OCI-LY1 (cell line): Measurements from ENCODE around the gene SPOCK2.

Experiments
- H2AFZ ChIP-seq: fragments of 200-600 bp; sonication (generic), shearing (Covaris generic); 2 replicates; pipeline ENCODE4 v1.6.0; 2014; ENCODE audit warnings: antibody characterized with exemption, mild to moderate bottlenecking, low read length
- H3F3A ChIP-seq: fragments of 200-600 bp; sonication (generic), shearing (Covaris generic); 2 replicates; pipeline ENCODE4 v1.6.0; 2014; ENCODE audit warnings: mild to moderate bottlenecking, antibody characterized with exemption, low read length, moderate library complexity; ENCODE audit not compliant: insufficient read depth
- H3K27ac ChIP-seq: fragments of 200-600 bp; sonication (generic); 2 replicates; pipeline ENCODE4 v1.5.1; 2014; ENCODE audit warnings: low read length, mixed run types, mild to moderate bottlenecking, low read depth; ENCODE audit not compliant: poor library complexity, severe bottlenecking
- H3K27me3 ChIP-seq: fragments of 200-600 bp; sonication (generic); 2 replicates; pipeline ENCODE4 v1.6.0; 2014; ENCODE audit warnings: antibody characterized with exemption, mild to moderate bottlenecking, low read length, moderate library complexity; ENCODE audit not compliant: insufficient read depth
- H3K36me3 ChIP-seq: fragments of 200-600 bp; sonication (generic); 2 replicates; pipeline ENCODE4 v1.6.1; 2014; ENCODE audit warnings: mild to moderate bottlenecking, antibody characterized with exemption, low read length, moderate library complexity, mixed read lengths; ENCODE audit not compliant: insufficient read depth
- H3K4me1 ChIP-seq: fragments of 200-600 bp; sonication (generic); 2 replicates; pipeline ENCODE4 v1.5.1; 2014; ENCODE audit warnings: mild to moderate bottlenecking, low read length, moderate library complexity; ENCODE audit not compliant: insufficient read depth, severe bottlenecking
- H3K4me2 ChIP-seq: fragments of 200-600 bp; sonication (generic), shearing (Covaris generic); 2 replicates; pipeline ENCODE4 v1.6.1; 2014; ENCODE audit warnings: low read length
- H3K4me3 ChIP-seq: fragments of 200-600 bp; sonication (generic); 2 replicates; pipeline ENCODE4 v1.5.1; 2014; ENCODE audit warnings: low read length, low read depth, mild to moderate bottlenecking, mixed read lengths; ENCODE audit not compliant: poor library complexity, severe bottlenecking
- H3K79me2 ChIP-seq: fragments of 200-600 bp; shearing (Covaris generic); 2 replicates; pipeline ENCODE4 v1.6.1; 2016; ENCODE audit warnings: mixed run types, low read length, mixed read lengths; ENCODE audit not compliant: insufficient read depth
- H3K9ac ChIP-seq: fragments of 200-600 bp; sonication (generic), shearing (Covaris generic); 2 replicates; pipeline ENCODE4 v1.6.1; 2014; ENCODE audit warnings: mild to moderate bottlenecking, low read length, mixed read lengths
- H3K9me2 ChIP-seq: fragments of 200-600 bp; sonication (generic), shearing (Covaris generic); 2 replicates; pipeline ENCODE4 v1.6.1; 2014; ENCODE audit warnings: low read depth, mild to moderate bottlenecking, low read length, mixed read lengths
- H3K9me3 ChIP-seq: fragments of 200-600 bp; shearing (Covaris generic); 2 replicates; pipeline ENCODE4 v1.6.1; 2014; ENCODE audit warnings: low read length, mixed read lengths
- H4K20me1 ChIP-seq: fragments of 200-600 bp; sonication (generic), shearing (Covaris generic); 2 replicates; pipeline ENCODE4 v1.6.0; 2016; ENCODE audit warnings: mild to moderate bottlenecking, low read length; ENCODE audit not compliant: insufficient read depth
- CTCF ChIP-seq: fragments of 200-600 bp; sonication (generic), shearing (Covaris generic); IDR thresholded peaks from 2 replicates; pipeline ENCODE4 v1.5.1; 2017; ENCODE audit warnings: mild to moderate bottlenecking, antibody characterized with exemption, low read length, moderate library complexity, mixed read lengths
- EZH2 ChIP-seq: fragments of 200-600 bp; sonication (generic), shearing (Covaris generic); IDR thresholded peaks from 2 replicates; pipeline ENCODE4 v1.8.0; 2017; ENCODE audit warnings: borderline replicate concordance, mixed run types, mild to moderate bottlenecking, antibody characterized with exemption, low read length, moderate library complexity, mixed read lengths

The SPOCK2 gene

DNA sequence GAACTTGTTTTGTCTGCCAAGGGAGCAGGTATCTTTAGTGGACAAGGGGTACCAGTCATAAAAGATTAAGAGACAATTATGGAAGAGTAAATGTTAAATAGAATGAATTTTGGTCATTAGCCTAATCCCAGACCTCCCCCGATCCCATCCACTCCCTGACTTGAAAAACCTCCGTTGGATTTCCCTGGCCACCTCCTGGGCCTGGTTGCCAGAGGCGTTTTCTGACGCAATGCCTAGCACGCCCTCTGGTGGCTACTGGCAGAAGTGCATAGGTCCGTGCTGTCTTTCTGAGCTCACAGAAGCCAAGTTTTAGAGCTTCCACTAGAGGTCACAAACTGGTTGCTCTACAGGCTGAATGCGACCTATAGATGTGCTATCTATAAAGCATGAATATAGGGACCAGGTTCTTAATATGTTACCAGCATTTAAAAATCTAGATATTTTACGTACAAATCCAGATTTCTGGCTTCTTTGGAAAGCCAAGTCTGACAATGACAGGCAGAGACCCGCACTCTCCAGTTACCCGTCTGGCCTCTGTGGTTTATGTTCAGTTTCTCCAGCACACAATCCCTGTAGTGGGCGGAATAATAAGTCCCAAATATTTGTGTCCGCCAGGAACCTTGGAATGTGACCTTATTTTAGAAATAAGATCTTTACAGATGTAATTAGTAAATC lies 39.8 kb downstream of the SPOCK2 start:
- no peak overlapping the region for H3K9ac ChIP-seq
- H3K27ac ChIP-seq: no peak overlapping the region
- H3K4me3 ChIP-seq: no peak overlapping the region
- H3K9me3 ChIP-seq: no peaks in the 10 kb centered on the region
- H3K4me1 ChIP-seq: no peaks in the 10 kb centered on the region
- H3K4me2 ChIP-seq: no peak overlapping the region
- TF ChIP-seq CTCF (peak; percentile 100), EZH2 (no peak)
- no peaks in the 10 kb centered on the region for H3F3A ChIP-seq
- no peaks in the 10 kb centered on the region for H3K79me2 ChIP-seq
- H4K20me1 ChIP-seq: no peaks in the 10 kb centered on the region
- H2AFZ ChIP-seq: no peak overlapping the region
- H3K27me3 ChIP-seq: peaks cover 4% of the 10 kb centered on the region; the same call in 1 of the 2 replicates
- H3K9me2 ChIP-seq: no peaks in the 10 kb centered on the region
- H3K36me3 ChIP-seq: no peaks in the 10 kb centered on the region; the same call in 1 of the 2 replicates

DNA sequence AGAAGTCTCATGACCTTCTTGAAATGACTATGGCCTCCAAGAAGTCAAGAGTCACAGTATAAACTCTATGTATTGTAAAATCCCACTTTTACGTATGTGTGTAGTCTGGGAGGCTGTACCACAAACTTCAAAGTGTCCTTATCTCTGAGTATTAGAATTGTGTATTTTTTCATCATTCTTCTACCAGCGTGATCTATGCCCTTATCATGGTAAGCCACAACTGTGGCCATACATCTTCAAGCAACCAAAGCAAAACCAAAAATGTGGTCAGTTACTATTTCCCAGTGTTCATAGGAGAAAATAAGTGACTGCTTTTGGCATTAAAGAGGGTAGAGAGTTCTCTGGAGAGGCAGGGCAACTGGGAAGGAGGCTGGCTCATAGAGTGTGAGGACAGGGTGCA lies 42.8 kb downstream of the SPOCK2 start:
- no peak overlapping the region for H3K4me3 ChIP-seq
- TF ChIP-seq EZH2 (no peak), CTCF (no peak)
- no peaks in the 10 kb centered on the region; the same call in 1 of the 2 replicates for H3K36me3 ChIP-seq
- H3K9me3 ChIP-seq: no peaks in the 10 kb centered on the region
- H3K27ac ChIP-seq: no peak overlapping the region
- H3K4me1 ChIP-seq: no peaks in the 10 kb centered on the region
- no peaks in the 10 kb centered on the region for H3K79me2 ChIP-seq
- H3F3A ChIP-seq: no peaks in the 10 kb centered on the region
- H3K4me2 ChIP-seq: no peak overlapping the region
- H4K20me1 ChIP-seq: no peaks in the 10 kb centered on the region
- H2AFZ ChIP-seq: no peak overlapping the region
- H3K9me2 ChIP-seq: no peaks in the 10 kb centered on the region
- no peak overlapping the region for H3K9ac ChIP-seq
- no peaks in the 10 kb centered on the region for H3K27me3 ChIP-seq

- no peak overlapping the region for H3K27ac ChIP-seq
- no peaks in the 10 kb centered on the region for H4K20me1 ChIP-seq
- no peaks in the 10 kb centered on the region for H3K4me1 ChIP-seq
- no peak overlapping the region for H2AFZ ChIP-seq
- TF ChIP-seq EZH2: no peak
- no peak for TF ChIP-seq CTCF
- H3K79me2 ChIP-seq: no peaks in the 10 kb centered on the region
- no peaks in the 10 kb centered on the region for H3K9me3 ChIP-seq
- no peaks in the 10 kb centered on the region for H3K9me2 ChIP-seq
- no peaks in the 10 kb centered on the region for H3F3A ChIP-seq
- H3K4me2 ChIP-seq: no peak overlapping the region
- no peak overlapping the region for H3K9ac ChIP-seq
- no peaks in the 10 kb centered on the region; the same call in 1 of the 2 replicates for H3K36me3 ChIP-seq
- no peak overlapping the region for H3K4me3 ChIP-seq
- peaks cover 4% of the 10 kb centered on the region; the same call in 1 of the 2 replicates for H3K27me3 ChIP-seq
These were observed 43.8 kb downstream of the SPOCK2 start for GRCh38 chr10:72044417-72045041.
